ENCODE measurements around the gene CRISP2.
"Not testable (repeated sequence)": the region's sequence is repeated elsewhere in the genome, so short reads cannot be mapped to it uniquely, and the experiment has no call there.

The CRISP2 gene

GRCh38 chr6:49713346-49713745 is at the start of gene CRISP2:
TSS of gene CRISP2 (minus strand) at chr6:49713543. CDS start at chr6:49709196, 4,347 bp downstream.
- no peak for DNase-seq

GRCh38 chr6:49744259-49744658 is 30.9 kb upstream of the CRISP2 start, which contains the start of gene CRISP3:
TSS of gene CRISP3 (minus strand) at chr6:49744388. CDS start at chr6:49744367, 21 bp downstream.
- DNase-seq: no peak

DNA sequence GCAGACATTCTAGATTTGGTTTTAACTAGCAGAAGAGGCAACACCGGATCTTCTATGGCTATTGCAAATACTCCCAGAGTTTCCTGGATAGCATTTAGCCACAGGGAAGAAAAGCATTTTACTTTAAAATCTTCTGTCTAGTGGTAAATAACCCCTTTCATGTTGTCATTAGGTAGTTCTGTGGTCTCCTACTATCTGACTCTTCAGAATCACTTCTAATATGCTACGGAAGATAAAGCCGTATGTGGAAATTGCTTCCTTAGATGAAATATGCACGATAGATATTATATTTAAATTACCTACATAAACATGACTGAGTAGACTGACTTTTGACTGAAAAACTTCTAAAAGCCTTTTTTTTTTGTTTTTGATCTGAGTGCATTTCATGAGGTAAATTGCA is 30.1 kb upstream of the CRISP2 start:
- no peak for DNase-seq

- DNase-seq: no peak
These were observed 26.1 kb upstream of the CRISP2 start for GRCh38 chr6:49739423-49739822.

DNA sequence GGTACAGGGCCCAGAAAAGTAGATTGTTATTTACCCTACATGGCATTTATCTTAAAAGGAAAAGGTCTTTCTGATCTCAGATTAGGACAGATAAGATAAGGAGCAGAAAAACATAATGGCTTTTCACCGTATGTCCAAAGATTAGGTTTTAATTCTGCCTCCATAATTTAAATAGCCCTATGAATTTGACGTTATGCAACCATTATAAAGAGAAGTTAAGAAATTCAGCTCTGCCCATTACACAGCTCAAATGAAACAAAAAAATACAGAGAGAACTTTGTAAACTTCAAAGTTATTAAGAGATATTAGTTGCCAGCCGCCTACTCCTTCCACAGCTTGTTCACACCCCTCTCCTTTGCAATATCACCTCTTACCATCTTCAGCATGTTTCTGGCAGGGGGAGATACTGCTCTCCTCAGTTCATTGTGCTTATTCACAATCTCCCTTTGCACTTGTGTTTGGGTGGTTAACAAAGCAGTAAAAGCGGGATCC is 22.7 kb upstream of the CRISP2 start:
- no peak for DNase-seq

GRCh38 chr6:49733680-49734079 is 20.3 kb upstream of the CRISP2 start:
- no peak for DNase-seq

- no peak for DNase-seq
These were observed 19.4 kb upstream of the CRISP2 start for GRCh38 chr6:49732781-49733180.

- no peak for DNase-seq
These were observed 16.9 kb upstream of the CRISP2 start for GRCh38 chr6:49730251-49730650.

DNA sequence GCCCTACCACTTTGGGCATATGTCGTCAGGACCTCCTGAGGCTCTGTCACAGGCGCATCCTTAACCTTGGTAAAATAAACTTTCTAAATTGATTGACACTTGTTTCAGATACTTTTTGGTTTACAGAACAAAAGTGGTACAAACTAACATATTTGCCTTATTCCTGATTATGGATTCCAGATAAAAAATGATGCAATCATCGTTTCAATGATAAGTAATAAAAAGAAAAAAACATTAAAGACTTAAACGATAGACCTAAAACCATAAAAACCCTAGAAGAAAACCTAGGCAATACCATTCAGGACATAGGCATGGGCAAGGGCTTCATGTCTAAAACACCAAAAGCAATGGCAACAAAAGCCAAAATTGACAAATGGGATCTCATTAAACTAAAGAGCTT is 10.6 kb upstream of the CRISP2 start:
- not testable (repeated sequence) for DNase-seq

GRCh38 chr6:49721297-49721696 is 8.0 kb upstream of the CRISP2 start:
- no peak for DNase-seq

DNA sequence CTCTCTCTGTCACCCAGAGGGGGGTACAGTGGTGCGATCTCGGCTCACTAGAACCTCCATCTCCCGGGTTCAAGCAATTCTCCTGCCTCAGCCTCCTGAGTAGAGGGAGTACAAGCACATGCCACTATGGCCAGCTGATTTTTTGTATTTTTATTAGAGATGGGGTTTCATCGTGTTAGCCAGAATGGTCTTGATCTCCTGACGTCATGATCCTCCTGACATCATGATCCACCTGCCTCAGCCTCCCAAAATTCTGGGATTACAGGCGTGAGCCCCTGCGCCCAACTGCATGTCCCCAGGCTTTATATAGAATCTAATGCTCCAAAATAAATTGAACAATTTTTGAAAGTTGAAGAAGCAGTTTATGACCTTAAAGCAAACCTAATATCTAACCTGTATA is 7.0 kb upstream of the CRISP2 start:
- no peak for DNase-seq

GRCh38 chr6:49698478-49698877 is 14.9 kb downstream of the CRISP2 start:
- no peak for DNase-seq

DNA sequence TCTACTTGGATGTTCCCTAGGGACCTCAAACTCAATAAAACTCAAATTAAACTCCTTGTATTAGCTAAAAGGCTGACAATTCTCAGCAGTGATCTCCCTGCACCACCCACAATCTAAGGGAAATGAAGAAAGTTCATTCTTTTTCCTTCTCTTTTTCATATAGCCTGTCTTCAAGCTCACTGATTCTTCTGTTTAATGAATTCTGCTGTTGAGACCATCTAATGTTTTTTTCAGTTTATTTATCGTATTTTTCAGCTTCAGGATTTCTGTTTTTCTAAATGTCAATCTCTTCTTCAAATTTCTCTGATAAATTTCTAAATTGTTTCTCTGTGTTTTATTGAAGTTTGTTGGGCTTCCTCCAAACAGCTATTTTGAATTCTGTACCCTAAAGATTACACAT is 19.8 kb downstream of the CRISP2 start:
- no peak for DNase-seq

DNA sequence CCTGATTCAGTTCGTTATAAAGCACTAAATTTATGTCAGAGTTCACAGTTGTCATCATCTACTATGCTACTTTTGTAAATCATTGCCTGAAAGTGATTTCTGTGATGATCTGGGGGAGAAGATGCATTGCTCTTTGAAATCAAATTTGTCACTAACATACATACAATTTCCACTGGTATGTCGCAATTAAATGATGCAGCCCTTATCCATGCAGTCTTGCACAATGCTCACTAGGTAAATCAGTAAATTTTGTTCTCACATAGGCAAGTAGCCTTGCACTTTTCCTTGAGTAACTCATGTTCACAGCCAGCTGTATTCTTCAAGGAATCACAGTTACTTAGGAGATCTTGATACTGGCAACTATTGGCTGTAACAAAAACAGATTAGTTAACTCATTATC is 20.8 kb downstream of the CRISP2 start:
- DNase-seq: no peak

- DNase-seq: no peak
These were observed 36.6 kb downstream of the CRISP2 start for GRCh38 chr6:49676671-49677281.

GRCh38 chr6:49675816-49676215 is 37.5 kb downstream of the CRISP2 start:
- no peak for DNase-seq

DNA sequence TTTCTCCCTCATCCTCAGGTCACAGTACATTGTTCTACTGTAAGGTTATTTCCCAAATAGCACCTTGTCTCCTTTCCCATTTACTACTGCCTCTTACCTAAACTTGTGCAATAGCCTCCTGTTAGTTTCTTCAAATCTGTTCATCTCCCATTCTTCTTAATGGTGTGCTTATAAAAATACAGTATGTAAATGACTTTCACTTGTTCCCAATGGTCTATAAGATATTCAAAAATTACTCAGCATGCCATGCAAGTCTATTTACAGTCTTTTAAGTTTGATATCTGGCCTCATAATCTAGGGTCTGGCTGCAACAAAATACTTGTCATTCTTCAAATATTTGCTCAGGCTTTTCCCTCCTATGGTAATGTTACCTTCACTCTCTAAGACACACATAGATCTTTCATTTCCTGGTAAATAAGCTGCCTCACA is 45.2 kb downstream of the CRISP2 start:
- DNase-seq: no peak

DNA sequence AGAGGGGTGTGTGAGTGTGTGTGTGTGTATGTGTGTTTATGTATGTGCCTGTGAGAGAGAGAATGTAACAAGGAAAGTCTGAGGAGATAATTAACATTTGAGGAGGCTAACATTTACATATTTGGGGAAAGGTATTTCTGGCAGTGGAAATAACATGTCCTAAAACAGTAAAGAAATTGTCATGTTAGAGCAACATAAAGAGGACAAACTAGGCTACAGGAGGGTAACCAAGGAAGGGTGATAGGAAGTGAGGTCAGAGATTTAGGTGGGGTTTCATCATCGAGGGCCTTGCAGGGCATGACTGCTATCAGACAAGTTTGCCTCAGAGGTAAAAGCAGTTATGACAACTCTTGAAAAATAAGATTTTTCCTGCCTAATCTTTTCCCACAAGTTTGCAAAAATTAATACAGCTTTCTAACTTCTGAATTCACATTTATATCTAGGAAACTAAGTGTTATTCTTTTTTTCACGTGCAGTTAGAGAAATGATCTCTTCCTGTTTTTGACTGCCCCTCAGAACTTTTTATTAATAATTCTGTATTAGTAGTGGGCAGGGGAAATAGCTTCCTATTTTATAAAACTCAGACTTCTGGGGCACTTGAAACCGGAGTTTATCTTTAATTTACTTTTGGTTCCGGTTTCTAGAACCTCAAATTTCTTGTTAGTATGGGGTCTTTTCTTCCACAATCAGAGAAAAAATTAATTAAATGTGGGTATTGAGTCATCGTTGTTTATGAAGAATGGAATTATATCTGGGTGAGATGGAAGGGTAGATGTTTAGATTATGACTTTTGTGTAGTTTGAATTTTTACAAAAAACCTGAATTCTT is 46.2 kb downstream of the CRISP2 start:
- DNase-seq: no peak

DNA sequence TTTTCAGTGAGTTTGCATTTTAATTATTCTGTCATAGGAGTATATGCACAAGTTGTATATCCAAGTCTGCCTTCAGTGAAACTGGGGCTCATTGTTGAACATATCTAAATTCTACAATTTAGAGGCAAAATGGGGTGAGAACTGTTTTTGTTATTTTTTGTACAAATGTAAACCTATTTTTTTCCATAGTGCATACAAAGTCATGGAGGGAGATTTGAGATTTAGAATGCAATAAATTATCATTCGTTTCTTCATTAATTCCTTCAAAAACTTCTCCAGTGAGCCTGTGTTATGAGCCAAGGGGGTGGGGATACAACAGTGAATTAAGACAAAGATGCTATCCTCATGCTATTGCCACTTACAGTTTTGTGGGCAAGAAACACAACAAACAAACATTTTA is 46.9 kb downstream of the CRISP2 start:
- DNase-seq: no peak

DNA sequence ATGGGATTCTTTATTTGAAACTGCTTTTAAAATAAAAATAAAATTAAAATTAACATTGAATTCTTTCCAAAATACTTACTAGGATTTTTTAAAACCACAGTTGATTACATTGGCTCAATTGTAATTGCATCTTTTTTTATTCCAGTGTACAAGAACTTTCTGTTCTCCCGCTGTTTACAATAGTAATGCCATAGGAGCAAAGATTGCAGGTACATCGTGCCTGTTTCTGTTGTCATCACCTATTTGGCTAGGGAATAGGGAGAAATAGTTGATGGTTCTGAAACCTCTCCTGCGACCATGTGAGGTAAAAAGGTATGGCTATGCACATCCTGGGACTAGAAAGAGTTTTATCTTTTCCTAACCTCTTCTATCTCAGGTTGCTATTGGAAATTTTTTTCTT is 48.5 kb downstream of the CRISP2 start:
- DNase-seq: no peak

DNA sequence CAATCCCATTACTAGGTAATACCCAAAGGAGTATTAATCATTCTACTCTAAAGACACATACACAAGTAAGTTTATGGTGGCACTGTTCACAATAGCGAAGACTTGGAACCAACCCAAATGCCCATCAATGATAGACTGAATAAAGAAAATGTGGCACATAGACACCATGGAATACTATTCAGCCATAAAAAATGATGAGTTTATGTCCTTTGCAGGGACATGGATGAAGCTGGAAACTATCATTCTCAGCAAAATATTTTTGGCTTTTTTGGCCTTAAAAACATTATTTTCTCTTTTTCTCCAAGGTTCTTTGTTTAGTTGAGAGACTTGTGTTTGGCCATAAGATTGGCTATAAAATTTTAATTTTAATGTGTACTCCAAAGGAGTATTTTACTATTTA is 49.3 kb downstream of the CRISP2 start:
- not testable (repeated sequence) for DNase-seq

DNA sequence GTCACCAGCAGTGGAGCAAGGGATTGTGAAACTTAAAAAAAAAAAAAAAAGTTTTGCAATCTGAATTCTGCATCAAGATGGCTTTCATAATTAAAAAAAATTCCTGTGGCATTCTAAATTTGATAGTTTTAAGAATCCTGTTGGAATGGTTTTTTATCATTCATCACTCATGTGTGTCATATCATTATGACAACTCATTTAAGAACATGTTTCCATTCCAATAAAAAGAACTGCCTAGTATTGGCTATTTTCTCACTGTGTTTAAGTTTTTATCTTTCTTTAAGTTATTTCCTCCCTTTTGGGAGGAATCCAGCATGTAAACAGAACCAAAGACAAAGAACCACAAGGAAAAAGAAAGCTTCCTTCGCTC is 50.5 kb downstream of the CRISP2 start:
- DNase-seq: no peak

DNA sequence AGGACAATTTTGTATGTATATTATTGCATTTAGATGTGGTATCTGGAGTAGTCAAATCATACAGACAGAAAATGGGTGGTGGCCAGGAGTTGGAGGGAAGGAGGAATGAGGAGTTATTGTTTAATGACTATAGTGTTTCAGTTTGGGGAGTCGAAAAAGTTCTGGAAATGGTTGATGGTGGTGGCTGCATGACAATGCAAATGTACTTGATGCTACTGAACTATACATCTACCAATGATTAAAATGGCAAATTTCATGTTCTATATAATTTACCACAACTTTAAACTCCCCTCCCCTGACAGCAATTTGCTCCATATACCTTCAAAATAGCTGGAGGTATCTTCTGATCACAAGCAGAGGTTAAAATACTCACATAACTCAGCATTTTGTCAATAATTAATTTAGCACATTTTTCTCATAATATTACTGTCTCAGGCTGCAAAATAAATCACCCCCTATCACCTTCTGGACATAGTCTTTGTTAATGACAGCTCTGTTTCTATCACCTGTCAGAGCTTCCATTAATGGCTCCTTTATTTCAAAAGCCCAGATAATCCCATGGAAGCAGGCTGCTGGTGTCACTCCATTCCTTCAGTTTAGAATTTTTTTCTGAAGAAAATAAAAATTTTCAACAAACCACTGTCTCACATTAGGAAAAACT is 51.0 kb downstream of the CRISP2 start:
- no peak for DNase-seq

DNA sequence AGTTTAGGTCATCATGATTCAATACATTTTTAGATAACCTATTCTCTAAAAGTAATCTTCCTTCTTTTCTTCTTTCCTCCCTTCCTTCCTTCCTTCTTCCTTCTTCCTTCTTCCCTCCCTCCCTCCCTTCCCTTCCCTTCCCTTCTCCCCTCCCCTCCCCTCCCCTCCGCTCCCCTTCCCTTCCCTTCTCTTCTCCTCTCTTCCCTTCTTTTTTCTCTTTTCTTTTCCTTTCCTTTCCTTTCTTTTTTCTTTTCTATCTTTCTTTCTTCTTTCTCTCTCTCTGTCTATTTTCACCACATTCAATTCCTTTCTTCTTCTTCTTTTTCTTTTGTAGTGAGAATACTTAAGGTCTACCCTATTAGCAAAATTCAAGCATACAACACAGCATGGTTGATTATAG is 59.4 kb downstream of the CRISP2 start:
- no peak for DNase-seq

Data from SW 1271 (cell line).